Vagina (tissue), 2 donors: ENCODE data around the gene NCOA5. TPM values are rescaled to one million over a fixed set of nuclear protein-coding genes. Genes with fewer than 3 reads are reported as not detected.
A peak's percentile ranks its signal among the peaks of the same experiment; 100 is the strongest.

Source experiments
- DNase-seq, 2 donors: peaks; one replicate each; pipeline ENCODE4 v3.0.0-alpha.2; 2017; ENCODE audit errors: extremely low spot score in 2 of 2
- H3K27ac ChIP-seq: fragments of 200-600 bp; sonication (generic); one replicate; pipeline ENCODE4 v1.5.1; 2019
- H3K27me3 ChIP-seq: fragments of 200-600 bp; sonication (generic); one replicate; pipeline ENCODE4 v1.5.1; 2019
- H3K36me3 ChIP-seq, 2 donors: fragments of 200-600 bp; sonication (generic); one replicate each; pipeline ENCODE4 v1.5.1; 2017 to 2019
- H3K4me1 ChIP-seq: fragments of 200-600 bp; sonication (generic); one replicate; pipeline ENCODE4 v1.5.1; 2019
- H3K4me3 ChIP-seq, 2 donors: fragments of 200-600 bp; sonication (generic); 1 replicate in 1 of 2; 2 replicates in 1 of 2; pipeline ENCODE4 v1.5.1; 2016 to 2019
- H3K9me3 ChIP-seq: fragments of 200-600 bp; sonication (generic); one replicate; pipeline ENCODE4 v1.5.1; 2019
- CTCF ChIP-seq, 3 experiments: fragments of 450-650 bp in 2 of 3; fragments of 200-600 bp in 1 of 3; sonication (generic) in 1 of 3; IDR thresholded peaks; one replicate each; pipeline ENCODE4 v1.5.1; 2017 to 2019; ENCODE audit warnings: antibody characterized with exemption in 3 of 3, mild to moderate bottlenecking in 2 of 3, moderate library complexity in 2 of 3
- POLR2A ChIP-seq, 2 donors: fragments of 450-650 bp; IDR thresholded peaks; one replicate each; pipeline ENCODE4 v1.6.1; 2017; ENCODE audit warnings: antibody characterized with exemption in 2 of 2, mild to moderate bottlenecking in 2 of 2, moderate library complexity in 2 of 2
- POLR2AphosphoS5 ChIP-seq, 2 donors: sonication (generic); formaldehyde crosslinking; IDR thresholded peaks; one replicate each; pipeline ENCODE4 v1.9.0; 2017; ENCODE audit warnings: antibody characterized with exemption in 2 of 2, mild to moderate bottlenecking in 2 of 2, low read depth in 1 of 2; ENCODE audit not compliant: insufficient read depth in 1 of 2
- intact Hi-C: fragments of 100-400 bp; cut with DNase I; formaldehyde crosslinking; loops from one replicate; pipeline ENCODE4 v1.15.1; 2023
- total RNA-seq: library from RNA; depleted of rRNA; stranded (reverse); fragments of >200 nt; gene quantifications from one replicate; pipeline ENCODE4 v1.2.3, GENCODE V29; 2016

Gene NCOA5
- total RNA-seq, 1 donor from 2014 or later, result 33.9 TPM

- intact Hi-C loops, result loop anchor here (10.0 kb wide), 1 partner anchor 152 kb away; no protein-coding TSS in a partner anchor
- Histone ChIP-seq H3K27ac (no peak overlapping the region), H3K4me3 (no peak overlapping the region), H3K27me3 (no peaks in the 10 kb centered on the region), H3K36me3 (no peaks in the 10 kb centered on the region), H3K9me3 (no peaks in the 10 kb centered on the region), H3K4me1 (peaks cover 19% of the 10 kb centered on the region)
- TF ChIP-seq POLR2AphosphoS5 (IDR thresholded peaks at IDR 0.05; ENCODE audit: insufficient read depth in 1 of 2, low read depth in 1 of 2) (no peak), CTCF (IDR thresholded peaks at IDR 0.05) (peak in 1 of 3 experiments; percentile 6), POLR2A (IDR thresholded peaks at IDR 0.05) (no peak)
- DNase-seq, result no peak
Observed at GRCh38 chr20:46023148-46023484, 66.6 kb downstream of the NCOA5 start.

DNA sequence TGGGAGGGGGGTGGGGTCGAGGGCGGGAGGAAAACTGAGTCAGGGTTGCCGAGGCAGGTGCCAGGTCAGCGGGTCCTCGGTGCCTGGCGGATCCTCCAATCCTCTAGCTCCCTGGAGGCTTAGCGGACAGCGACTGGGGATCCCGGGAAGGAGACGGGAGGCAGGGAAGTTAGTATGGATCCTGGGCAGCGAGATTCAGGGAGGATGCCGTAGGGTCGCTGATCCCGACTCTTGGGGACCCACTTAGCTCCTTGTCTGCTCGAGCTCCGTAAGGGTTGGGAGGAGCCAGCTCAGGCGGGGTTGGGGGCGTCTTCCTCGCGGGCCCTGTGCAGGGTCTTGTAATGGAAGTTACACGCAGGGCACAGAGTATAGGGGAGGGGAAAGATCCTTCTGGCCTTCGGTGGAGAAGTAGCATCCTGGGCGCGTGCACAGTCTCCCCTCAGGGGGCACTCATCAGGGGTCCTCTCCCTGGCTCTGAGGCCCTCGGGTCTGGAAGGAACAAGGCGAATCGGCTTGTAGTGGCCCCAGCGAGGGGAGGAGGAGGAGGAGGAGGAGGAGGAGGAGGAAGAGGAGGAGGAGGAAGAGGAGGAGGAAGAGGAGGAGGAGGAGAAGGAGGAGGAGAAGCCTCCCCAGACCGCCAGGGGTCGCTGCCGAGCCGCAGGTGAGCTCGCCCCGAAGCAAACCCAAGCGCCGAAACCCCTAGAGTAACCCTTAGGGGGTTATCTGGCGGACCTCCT lies 67.2 kb downstream of the NCOA5 start:
- intact Hi-C loops, result loop anchor here (10.0 kb wide), 1 partner anchor 152 kb away; no protein-coding TSS in a partner anchor
- H3K4me3 ChIP-seq, result peak overlapping the region in 1 of 2 donors; percentile 30
- no peaks in the 10 kb centered on the region for H3K27me3 ChIP-seq
- H3K9me3 ChIP-seq, result no peaks in the 10 kb centered on the region
- DNase-seq, result no peak
- H3K27ac ChIP-seq, result no peak overlapping the region
- H3K36me3 ChIP-seq, result no peaks in the 10 kb centered on the region
- H3K4me1 ChIP-seq, result peaks cover 19% of the 10 kb centered on the region
- TF ChIP-seq CTCF (IDR thresholded peaks at IDR 0.05), result peak; percentile 42 to 87 (median 51)
- no peak for TF ChIP-seq POLR2AphosphoS5 (IDR thresholded peaks at IDR 0.05; ENCODE audit: insufficient read depth in 1 of 2, low read depth in 1 of 2)

DNA sequence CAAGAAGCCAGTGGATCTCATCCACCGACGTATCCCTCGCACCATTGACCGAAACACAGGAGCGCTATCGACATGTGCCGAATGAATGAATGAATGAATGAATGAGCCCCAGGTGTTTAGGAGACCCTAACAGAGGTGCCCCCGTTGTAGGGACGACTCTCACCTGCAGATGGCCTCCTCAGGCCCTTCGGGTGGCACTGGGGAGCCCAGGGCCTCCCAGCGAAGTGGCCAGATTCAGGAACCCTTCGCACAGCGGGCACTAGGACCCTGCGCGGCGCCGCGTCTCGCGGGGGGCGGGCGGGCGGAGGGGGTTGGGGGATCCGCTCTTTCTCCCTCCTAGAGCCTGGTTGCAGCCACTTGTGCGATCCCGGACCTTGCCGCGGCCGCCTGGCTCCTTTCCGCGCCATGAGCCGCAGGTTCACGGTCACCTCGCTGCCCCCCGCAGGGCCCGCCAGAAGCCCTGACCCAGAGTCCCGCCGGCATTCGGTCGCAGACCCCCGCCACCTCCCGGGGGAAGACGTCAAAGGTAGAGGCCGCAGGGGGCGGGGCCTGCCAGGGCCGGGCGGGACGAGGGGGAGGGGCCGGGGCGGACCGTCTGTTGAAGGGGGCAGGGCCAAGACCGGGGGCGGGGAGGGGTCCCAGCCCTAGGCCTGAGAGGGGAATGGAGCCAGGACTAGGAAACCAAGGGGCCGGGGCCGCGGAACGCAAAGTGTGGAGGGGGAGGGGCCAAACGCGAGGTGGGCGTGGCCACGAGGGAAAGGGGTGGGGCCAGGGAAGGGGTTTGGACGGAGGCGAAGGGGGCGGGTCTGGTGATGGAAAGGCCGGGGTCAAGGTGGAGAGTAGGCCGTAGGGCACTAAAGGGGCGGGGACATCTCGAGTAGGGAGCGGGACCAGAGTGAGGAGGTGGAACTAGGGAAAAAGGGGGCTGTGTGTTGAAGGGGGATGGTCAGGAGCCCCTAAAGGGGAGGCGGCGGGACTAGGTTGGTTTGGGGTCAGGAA lies 68.1 kb downstream of the NCOA5 start:
- DNase-seq, result no peak
- TF ChIP-seq POLR2AphosphoS5 (IDR thresholded peaks at IDR 0.05; ENCODE audit: insufficient read depth in 1 of 2, low read depth in 1 of 2) (no peak), CTCF (IDR thresholded peaks at IDR 0.05) (no peak), POLR2A (IDR thresholded peaks at IDR 0.05) (no peak)
- H3K4me1 ChIP-seq, result peaks cover 19% of the 10 kb centered on the region
- intact Hi-C loops, result loop anchor here (10.0 kb wide), 1 partner anchor 153 kb away; no protein-coding TSS in a partner anchor
- peak overlapping the region; percentile 20 to 27 for H3K4me3 ChIP-seq
- no peaks in the 10 kb centered on the region for H3K9me3 ChIP-seq
- no peaks in the 10 kb centered on the region for H3K27me3 ChIP-seq
- H3K27ac ChIP-seq, result no peak overlapping the region
- H3K36me3 ChIP-seq, result no peaks in the 10 kb centered on the region

DNA sequence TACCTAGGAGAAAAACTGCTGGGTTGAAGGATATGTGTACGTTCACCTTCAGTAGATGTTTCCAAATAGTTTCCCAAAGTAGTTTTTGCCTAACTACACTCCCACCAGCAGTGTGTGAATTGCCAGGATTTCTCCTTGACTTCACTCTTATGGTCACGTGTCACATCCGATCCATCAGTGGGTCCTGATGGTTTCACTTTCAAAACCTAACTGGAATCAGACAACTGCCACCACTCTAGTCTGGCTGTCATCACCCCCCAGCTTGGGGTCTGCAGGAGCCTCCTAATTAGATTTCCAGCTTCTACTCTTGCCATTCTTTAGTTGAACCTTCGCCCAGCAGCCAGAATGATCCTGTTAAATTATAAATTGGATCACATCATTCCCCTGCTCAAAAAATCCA lies 69.2 kb downstream of the NCOA5 start:
- H3K4me1 ChIP-seq, result peaks cover 19% of the 10 kb centered on the region
- H3K27me3 ChIP-seq, result no peaks in the 10 kb centered on the region
- TF ChIP-seq CTCF (IDR thresholded peaks at IDR 0.05) (no peak), POLR2AphosphoS5 (IDR thresholded peaks at IDR 0.05; ENCODE audit: insufficient read depth in 1 of 2, low read depth in 1 of 2) (no peak), POLR2A (IDR thresholded peaks at IDR 0.05) (no peak)
- H3K27ac ChIP-seq, result no peak overlapping the region
- H3K9me3 ChIP-seq, result no peaks in the 10 kb centered on the region
- H3K4me3 ChIP-seq, result no peak overlapping the region
- no peaks in the 10 kb centered on the region for H3K36me3 ChIP-seq
- intact Hi-C loops, result loop anchor here (10.0 kb wide), 1 partner anchor 154 kb away; no protein-coding TSS in a partner anchor
- no peak for DNase-seq
